PC-3 (cell line): Measurements from ENCODE around the gene KIRREL1. TPM values are rescaled to one million over a fixed set of nuclear protein-coding genes. Genes with fewer than 3 reads are reported as not detected.

Experiments
- ATAC-seq: fragments of 200-7000 bp; cut with Tn5 transposase; 2 replicates; pipeline ENCODE4 v1.9.1; 2020; ENCODE audit warnings: mild to moderate bottlenecking, moderate library complexity
- BruUV-seq: library from RNA; stranded (reverse); fragments of 400-500 nt; replicated peaks from 2 replicates; lab custom pipeline; 2021; lab: Mats Ljungman, UMichigan
- CTCF ChIA-PET: fragments of 300-600 bp; sonication (Branson Sonifier 250); formaldehyde crosslinking; loops from one replicate; lab custom pipeline; 2022; ENCODE audit warnings: antibody characterized with exemption; lab: Charles Lee
- POLR2A ChIA-PET: fragments of 300-600 bp; sonication (Branson Sonifier 250); formaldehyde crosslinking; loops from one replicate; lab custom pipeline; 2022; ENCODE audit warnings: antibody characterized with exemption; ENCODE audit not compliant: unreplicated experiment; lab: Charles Lee
- DNase-seq: peaks from one replicate; pipeline ENCODE4 v3.0.0-alpha.2; 2015
- H2AFZ ChIP-seq: fragments of 300-600 bp; sonication (generic); 2 replicates; pipeline ENCODE4 v1.6.0; 2016; ENCODE audit warnings: antibody characterized with exemption, low read length
- H3F3A ChIP-seq: fragments of 300-600 bp; sonication (generic); one replicate; pipeline ENCODE4 v1.6.0; 2017; ENCODE audit warnings: antibody characterized with exemption, low read length, control low read depth, mild to moderate bottlenecking; ENCODE audit not compliant: unreplicated experiment
- H3K27ac ChIP-seq: fragments of 300-600 bp; sonication (generic); 2 replicates; pipeline ENCODE4 v1.5.1; 2016; ENCODE audit warnings: mild to moderate bottlenecking, low read length
- H3K27me3 ChIP-seq: fragments of 300-600 bp; sonication (generic); 2 replicates; pipeline ENCODE4 v1.6.1; 2016; ENCODE audit warnings: low read length, mixed read lengths
- H3K36me3 ChIP-seq: fragments of 300-600 bp; sonication (generic); 2 replicates; pipeline ENCODE4 v1.6.1; 2016; ENCODE audit warnings: low read depth, mixed run types, low read length, mixed read lengths
- H3K4me1 ChIP-seq: fragments of 300-600 bp; sonication (generic); 2 replicates; pipeline ENCODE4 v1.5.1; 2016; ENCODE audit warnings: low read length; ENCODE audit not compliant: insufficient read depth
- H3K4me2 ChIP-seq: fragments of 300-600 bp; sonication (generic); 2 replicates; pipeline ENCODE4 v1.6.0; 2016; ENCODE audit warnings: low read length
- H3K4me3 ChIP-seq: fragments of 300-600 bp; sonication (generic); 2 replicates; pipeline ENCODE4 v1.5.1; 2016; ENCODE audit warnings: mild to moderate bottlenecking, low read length, mixed read lengths
- H3K79me2 ChIP-seq: fragments of 300-600 bp; sonication (generic); 2 replicates; pipeline ENCODE4 v1.6.1; 2017; ENCODE audit warnings: low read length, mixed read lengths
- H3K9ac ChIP-seq: fragments of 300-600 bp; sonication (generic); 2 replicates; pipeline ENCODE4 v1.6.0; 2016; ENCODE audit warnings: mild to moderate bottlenecking, low read length
- H3K9me2 ChIP-seq: fragments of 300-600 bp; sonication (generic); replicated peaks from 2 replicates; pipeline ENCODE4 v1.6.1; 2016; ENCODE audit warnings: mixed run types, low read length, mixed read lengths
- H3K9me3 ChIP-seq: fragments of 300-600 bp; sonication (generic); 2 replicates; pipeline ENCODE4 v1.6.1; 2016; ENCODE audit warnings: low read length, mixed read lengths
- H4K20me1 ChIP-seq: fragments of 300-600 bp; sonication (generic); 2 replicates; pipeline ENCODE4 v1.6.1; 2016; ENCODE audit warnings: low read length, mixed read lengths
- CTCF ChIP-seq: fragments of 300-600 bp; sonication (generic); conservative IDR thresholded peaks from 2 replicates; pipeline ENCODE4 v1.5.1; 2017; ENCODE audit warnings: antibody characterized with exemption, low read depth, mild to moderate bottlenecking, low read length
- EZH2 ChIP-seq: fragments of 300-600 bp; sonication (generic); IDR thresholded peaks from one replicate; pipeline ENCODE4 v1.6.1; 2017; ENCODE audit warnings: antibody characterized with exemption, mild to moderate bottlenecking, low read length; ENCODE audit not compliant: unreplicated experiment
- EZH2phosphoT487 ChIP-seq: fragments of 300-600 bp; sonication (generic); IDR thresholded peaks from 2 replicates; pipeline ENCODE4 v1.6.1; 2018; ENCODE audit warnings: mild to moderate bottlenecking, antibody characterized with exemption, low read length, borderline replicate concordance
- intact Hi-C: fragments of 100-400 bp; cut with micrococcal nuclease; formaldehyde crosslinking; loops from 2 replicates; pipeline ENCODE4 v1.9.0; 2023
- total RNA-seq: library from RNA; depleted of rRNA; stranded (reverse); fragments of >200 nt; gene quantifications from 2 replicates; pipeline ENCODE4 v1.2.3, GENCODE V29; 2014

Gene KIRREL1
- total RNA-seq, 1 experiment from 2014 or later: 49.8 TPM

DNA sequence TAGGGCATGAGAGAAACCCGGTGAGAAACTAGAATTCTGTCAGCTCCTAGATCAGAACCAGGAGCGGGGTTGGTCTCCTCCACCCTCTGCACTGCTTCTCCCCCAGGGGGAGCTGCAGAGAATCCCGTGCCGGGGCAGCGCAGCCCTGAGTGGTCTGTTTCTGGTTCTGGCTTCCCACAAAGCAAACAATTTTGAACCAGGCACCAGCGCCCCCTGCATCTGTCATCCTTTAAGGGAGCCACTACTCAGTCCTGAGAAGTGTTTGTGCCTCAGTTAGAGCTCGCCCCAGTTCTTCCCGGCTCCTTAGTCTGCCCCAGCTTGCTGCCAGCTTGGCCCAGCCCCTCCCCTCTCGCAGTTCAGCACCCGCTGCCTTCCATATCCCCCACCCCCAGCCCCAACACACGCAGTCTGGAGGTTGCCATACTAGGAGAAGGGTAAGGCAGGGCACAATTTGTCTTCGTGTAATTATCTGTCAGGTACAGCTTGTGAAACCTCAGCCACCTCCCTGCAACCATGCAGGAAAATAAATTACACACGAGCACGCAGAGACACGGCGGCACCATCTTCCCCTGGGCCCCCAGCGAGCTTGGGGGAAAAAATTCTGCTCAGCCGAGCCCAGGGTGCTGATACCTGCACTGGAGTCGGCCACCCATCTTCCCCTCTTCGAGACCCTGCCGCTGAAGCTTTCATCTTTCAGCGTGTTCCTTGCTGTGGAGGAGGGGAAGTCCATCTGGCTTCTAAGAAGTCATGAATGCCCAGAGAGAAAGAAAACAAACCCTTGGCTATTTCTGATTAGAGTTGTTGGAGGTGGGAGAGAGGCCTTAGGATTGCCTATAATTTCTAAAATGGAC is 124.6 kb downstream of the KIRREL1 start:
- Histone ChIP-seq H3K79me2 (no peaks in the 10 kb centered on the region), H3K9me2 (no peaks in the 10 kb centered on the region), H3K4me3 (no peak overlapping the region), H3K27ac (no peak overlapping the region), H3K4me1 (no peaks in the 10 kb centered on the region), H3F3A (no peaks in the 10 kb centered on the region), H3K9me3 (no peaks in the 10 kb centered on the region), H3K36me3 (no peaks in the 10 kb centered on the region), H3K9ac (no peak overlapping the region), H3K4me2 (peak overlapping the region; percentile 31), H2AFZ (peak overlapping the region; percentile 50), H4K20me1 (0 out of 2 replicates have a peak, but pooled peaks cover 3% of the 10 kb centered on the region), H3K27me3 (peaks cover 54% of the 10 kb centered on the region)
- ATAC-seq: peak; percentile 43
- intact Hi-C loops: no loop called here
- BruUV-seq: no TSS peak
- CTCF ChIA-PET: interaction anchor here (0.7 to 1.8 kb wide), 3 partner anchors 126 to 158 kb away, joined by 3 to 7 read pairs (median 3); no protein-coding TSS in a partner anchor
- TF ChIP-seq EZH2 (no peak), EZH2phosphoT487 (no peak), CTCF (peak; percentile 63)
- peak; percentile 32 for DNase-seq
- POLR2A ChIA-PET: no interaction called here

DNA sequence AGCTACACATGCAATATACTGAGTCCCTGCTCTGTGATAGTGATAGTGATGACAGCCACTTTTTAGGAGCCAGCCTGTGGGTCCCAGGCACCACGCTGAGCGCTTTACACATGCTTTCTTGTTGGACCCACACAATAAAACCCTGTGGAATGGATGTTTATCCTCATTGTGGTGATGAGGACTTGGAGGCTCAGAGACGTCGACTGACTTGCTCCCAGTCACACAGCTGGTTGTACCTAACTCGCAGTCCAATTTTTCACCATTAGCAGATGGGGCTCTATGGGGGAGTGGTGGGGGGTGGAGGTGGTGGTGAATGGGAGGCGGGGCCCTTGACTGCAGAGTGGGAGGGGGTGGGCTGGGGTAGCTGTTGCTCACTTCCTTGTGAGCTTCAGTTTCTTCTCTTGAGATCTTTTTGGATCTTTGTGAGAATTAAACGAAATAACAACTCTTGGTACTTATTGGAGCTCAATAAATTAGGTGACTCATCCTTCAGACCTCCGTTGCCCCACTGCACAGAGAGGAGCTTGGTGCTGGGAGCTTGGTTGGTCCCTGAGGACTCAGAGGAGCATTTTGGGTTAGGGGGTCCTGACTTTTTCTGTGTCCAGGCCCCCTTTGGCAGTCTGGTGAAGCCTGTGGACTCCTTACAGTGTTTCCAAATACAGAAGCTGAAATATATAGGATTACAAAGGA is 125.4 kb downstream of the KIRREL1 start:
- no peaks in the 10 kb centered on the region for H3K36me3 ChIP-seq
- H3F3A ChIP-seq: no peaks in the 10 kb centered on the region
- H3K79me2 ChIP-seq: no peaks in the 10 kb centered on the region
- TF ChIP-seq CTCF (no peak), EZH2phosphoT487 (no peak), EZH2 (no peak)
- no peaks in the 10 kb centered on the region for H3K9me2 ChIP-seq
- H3K4me3 ChIP-seq: no peak overlapping the region
- intact Hi-C loops: no loop called here
- no peak for DNase-seq
- no peak overlapping the region for H3K9ac ChIP-seq
- no peak overlapping the region for H3K4me2 ChIP-seq
- H4K20me1 ChIP-seq: 0 out of 2 replicates have a peak, but pooled peaks cover 3% of the 10 kb centered on the region
- H3K9me3 ChIP-seq: no peaks in the 10 kb centered on the region
- BruUV-seq: no TSS peak
- no peaks in the 10 kb centered on the region for H3K4me1 ChIP-seq
- ATAC-seq: no peak
- H3K27ac ChIP-seq: no peak overlapping the region
- POLR2A ChIA-PET: no interaction called here
- H3K27me3 ChIP-seq: peaks cover 50% of the 10 kb centered on the region
- CTCF ChIA-PET: interaction anchor here (0.7 to 3.3 kb wide), 5 partner anchors 127 to 159 kb away, joined by 3 to 45 read pairs (median 3); partner anchors contain the start of gene KIRREL1
- H2AFZ ChIP-seq: 0 out of 2 replicates have a peak overlapping the region, but pooled peaks have one; percentile 50
